D721Med (cell line): ENCODE measurements around the gene GMPS.

Experiments used
- DNase-seq: peaks from one replicate; pipeline ENCODE4 v3.0.0; 2011; ENCODE audit warnings: low spot score; ENCODE audit not compliant: insufficient read length
- FAIRE-seq: peaks from 2 replicates; lab custom pipeline; 2011; peaks lifted over from hg19 to GRCh38; lab: Jason Lieb, UNC
- CTCF ChIP-seq: IDR thresholded peaks from 2 replicates; pipeline ENCODE4 v1.5.1; 2012; ENCODE audit warnings: mild to moderate bottlenecking, control low read depth; ENCODE audit not compliant: insufficient read depth; ENCODE audit errors: missing control alignments

Gene GMPS

GRCh38 chr3:155863072-155863784, 7.2 kb upstream of the GMPS start:
- no peak for TF ChIP-seq CTCF
- DNase-seq, result no peak
- no peak for FAIRE-seq

GRCh38 chr3:155869691-155870090, 759 bp upstream of the GMPS start:
- no peak for DNase-seq
- no peak for TF ChIP-seq CTCF
- FAIRE-seq, result no peak

- FAIRE-seq (no peak), DNase-seq (no peak)
- no peak for TF ChIP-seq CTCF
Observed at GRCh38 chr3:155870945-155871745, 695 bp downstream of the GMPS start.

GRCh38 chr3:155871746-155872158, 1.3 kb downstream of the GMPS start:
- no peak for TF ChIP-seq CTCF
- FAIRE-seq (no peak), DNase-seq (no peak)

- DNase-seq (no peak), FAIRE-seq (no peak)
- TF ChIP-seq CTCF, result no peak
Observed at GRCh38 chr3:155872904-155873646, 2.6 kb downstream of the GMPS start.

- FAIRE-seq, result no peak
Observed at GRCh38 chr3:155876037-155876436, 5.6 kb downstream of the GMPS start.

More at GRCh38 chr3:155876037-155876436, 5.6 kb downstream of the GMPS start:
- TF ChIP-seq CTCF, result no peak
- DNase-seq, result no peak
